ENCODE results near the gene RNF41. TPM values are rescaled to one million over a fixed set of nuclear protein-coding genes. Genes with fewer than 3 reads are reported as not detected.

Gene RNF41
- total RNA-seq, 4 donors from 2014 or later: 50.0 to 81.6 (median 62.0) TPM

- DNase-seq (ENCODE audit: low spot score in 2 of 2): no peak
- H3K4me1 ChIP-seq: peaks cover 0 to 21% (median 14%) of the 10 kb centered on the region in 4 donors
- no peak overlapping the region for H3K4me3 ChIP-seq
- peaks cover 3 to 89% (median 59%) of the 10 kb centered on the region in 3 donors for H3K36me3 ChIP-seq
- 92% methylated on average over 3 of the region's 3 CpGs for WGBS, 2 donors
- TF ChIP-seq EP300 (IDR thresholded peaks at IDR 0.05): no peak
- TF ChIP-seq CTCF (IDR thresholded peaks at IDR 0.05): no peak
- no peak for TF ChIP-seq POLR2A (IDR thresholded peaks at IDR 0.05)
- no peaks in the 10 kb centered on the region for H3K27me3 ChIP-seq
- H3K9me3 ChIP-seq: no peaks in the 10 kb centered on the region
- no peak overlapping the region for H3K27ac ChIP-seq
Observed at GRCh38 chr12:56252649-56253048, 30.9 kb upstream of the RNF41 start.

- 76 to 88% methylated on average over 8 of the region's 8 CpGs for WGBS, 2 donors
- Histone ChIP-seq H3K4me3 (no peak overlapping the region), H3K4me1 (peaks cover 0 to 7% (median 0%) of the 10 kb centered on the region in 4 donors), H3K36me3 (peaks cover 3 to 100% (median 75%) of the 10 kb centered on the region in 3 donors), H3K9me3 (no peaks in the 10 kb centered on the region), H3K27ac (no peak overlapping the region), H3K27me3 (no peaks in the 10 kb centered on the region)
- TF ChIP-seq CTCF (IDR thresholded peaks at IDR 0.05) (no peak), EP300 (IDR thresholded peaks at IDR 0.05) (no peak), POLR2A (IDR thresholded peaks at IDR 0.05) (no peak)
- DNase-seq (ENCODE audit: low spot score in 2 of 2): no peak
Observed at GRCh38 chr12:56248711-56249110, 27.0 kb upstream of the RNF41 start.

GRCh38 chr12:56247923-56248322, 26.2 kb upstream of the RNF41 start:
- H3K36me3 ChIP-seq: peaks cover 4 to 100% (median 73%) of the 10 kb centered on the region in 3 donors
- DNase-seq (ENCODE audit: low spot score in 2 of 2): no peak
- peaks cover 0 to 7% (median 0%) of the 10 kb centered on the region in 4 donors for H3K4me1 ChIP-seq
- no peak overlapping the region for H3K27ac ChIP-seq
- H3K4me3 ChIP-seq: no peak overlapping the region
- WGBS, 2 donors: 92 to 93% methylated on average over 15 to 16 of the region's 16 CpGs
- no peak for TF ChIP-seq CTCF (IDR thresholded peaks at IDR 0.05)
- no peak for TF ChIP-seq EP300 (IDR thresholded peaks at IDR 0.05)
- TF ChIP-seq POLR2A (IDR thresholded peaks at IDR 0.05): no peak
- no peaks in the 10 kb centered on the region for H3K27me3 ChIP-seq
- H3K9me3 ChIP-seq: no peaks in the 10 kb centered on the region

GRCh38 chr12:56244494-56244893, 22.8 kb upstream of the RNF41 start:
- peaks cover 7 to 100% (median 59%) of the 10 kb centered on the region in 3 donors for H3K36me3 ChIP-seq
- no peaks in the 10 kb centered on the region for H3K27me3 ChIP-seq
- no peak overlapping the region for H3K4me3 ChIP-seq
- DNase-seq (ENCODE audit: low spot score in 2 of 2): no peak
- H3K27ac ChIP-seq: peak overlapping the region in 1 of 4 donors; percentile 22
- 85 to 89% methylated on average over 14 of the region's 14 CpGs for WGBS, 2 donors
- no peak for TF ChIP-seq CTCF (IDR thresholded peaks at IDR 0.05)
- H3K9me3 ChIP-seq: no peaks in the 10 kb centered on the region
- peaks cover 0 to 7% (median 0%) of the 10 kb centered on the region in 4 donors for H3K4me1 ChIP-seq

GRCh38 chr12:56243731-56244181, 22.0 kb upstream of the RNF41 start:
- Histone ChIP-seq H3K4me3 (no peak overlapping the region), H3K27me3 (no peaks in the 10 kb centered on the region), H3K36me3 (peaks cover 7 to 100% (median 58%) of the 10 kb centered on the region in 3 donors), H3K4me1 (peaks cover 0 to 7% (median 0%) of the 10 kb centered on the region in 4 donors), H3K27ac (peak overlapping the region in 2 of 4 donors; percentile 22 to 49), H3K9me3 (no peaks in the 10 kb centered on the region)
- DNase-seq (ENCODE audit: low spot score in 2 of 2): no peak
- 45 to 72% methylated on average over 3 of the region's 3 CpGs for WGBS, 2 donors
- TF ChIP-seq EP300 (IDR thresholded peaks at IDR 0.05): no peak
- no peak for TF ChIP-seq CTCF (IDR thresholded peaks at IDR 0.05)
- no peak for TF ChIP-seq POLR2A (IDR thresholded peaks at IDR 0.05)

All from tibial nerve (tissue), 4 donors.